ENCODE data around the gene UBE2E1.

DNA sequence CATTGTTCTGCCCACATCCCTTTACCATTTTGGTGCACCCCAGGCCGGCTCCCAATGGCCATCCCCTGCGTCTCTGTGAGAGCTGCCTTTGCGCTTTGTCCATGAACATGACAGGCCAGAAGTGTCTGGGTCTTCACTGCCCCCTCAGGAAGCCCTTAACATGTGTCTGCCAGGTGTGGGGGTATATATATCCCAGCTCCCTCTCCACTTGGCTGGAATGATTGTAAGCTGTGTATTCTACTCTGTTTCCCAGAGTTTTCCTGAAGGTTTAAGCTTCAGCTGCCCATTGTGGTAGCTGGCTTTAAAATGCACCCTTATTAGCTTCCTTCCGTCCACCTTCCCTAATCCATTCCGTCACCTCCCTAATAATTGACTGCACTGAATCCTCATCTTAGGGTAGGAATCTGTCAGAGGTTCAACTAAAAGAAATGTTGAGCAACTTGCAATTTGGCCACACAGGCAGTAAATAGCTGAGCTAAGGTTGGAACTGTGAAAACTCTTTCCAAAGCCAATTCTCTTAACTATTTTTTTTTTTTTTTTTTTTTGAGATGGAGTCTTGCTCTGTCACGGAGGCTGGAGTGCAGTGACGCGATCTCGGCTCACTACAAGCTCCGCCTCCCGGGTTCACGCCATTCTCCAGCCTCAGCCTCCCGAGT is 30.4 kb upstream of the UBE2E1 start:
- TF ChIP-seq, protein P1, sequence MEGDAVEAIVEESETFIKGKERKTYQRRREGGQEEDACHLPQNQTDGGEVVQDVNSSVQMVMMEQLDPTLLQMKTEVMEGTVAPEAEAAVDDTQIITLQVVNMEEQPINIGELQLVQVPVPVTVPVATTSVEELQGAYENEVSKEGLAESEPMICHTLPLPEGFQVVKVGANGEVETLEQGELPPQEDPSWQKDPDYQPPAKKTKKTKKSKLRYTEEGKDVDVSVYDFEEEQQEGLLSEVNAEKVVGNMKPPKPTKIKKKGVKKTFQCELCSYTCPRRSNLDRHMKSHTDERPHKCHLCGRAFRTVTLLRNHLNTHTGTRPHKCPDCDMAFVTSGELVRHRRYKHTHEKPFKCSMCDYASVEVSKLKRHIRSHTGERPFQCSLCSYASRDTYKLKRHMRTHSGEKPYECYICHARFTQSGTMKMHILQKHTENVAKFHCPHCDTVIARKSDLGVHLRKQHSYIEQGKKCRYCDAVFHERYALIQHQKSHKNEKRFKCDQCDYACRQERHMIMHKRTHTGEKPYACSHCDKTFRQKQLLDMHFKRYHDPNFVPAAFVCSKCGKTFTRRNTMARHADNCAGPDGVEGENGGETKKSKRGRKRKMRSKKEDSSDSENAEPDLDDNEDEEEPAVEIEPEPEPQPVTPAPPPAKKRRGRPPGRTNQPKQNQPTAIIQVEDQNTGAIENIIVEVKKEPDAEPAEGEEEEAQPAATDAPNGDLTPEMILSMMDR (IDR thresholded peaks at IDR 0.05; ENCODE audit: low read length) = no peak
- no peak for TF ChIP-seq EZH2 (IDR thresholded peaks at IDR 0.05; ENCODE audit: borderline replicate concordance, low read length)
